Esophagus muscularis mucosa (tissue), 4 donors: ENCODE measurements around the gene LRFN5. TPM values are rescaled to one million over a fixed set of nuclear protein-coding genes. Genes with fewer than 3 reads are reported as not detected.

ENCODE experiments used
- small RNA-seq, 3 donors: library from RNA; depleted of rRNA; stranded (forward); fragments of <200 nt; gene quantifications; one replicate each; pipeline ENCODE3, GENCODE V24; 2016
- total RNA-seq, 4 donors: library from RNA; depleted of rRNA; stranded (reverse); fragments of >200 nt; gene quantifications; one replicate each; pipeline versions ENCODE4 v1.1.0 to v1.2.1, GENCODE V29; 2016

LRFN5 gene
- total RNA-seq, 4 donors from 2014 or later: 2.1 to 4.6 (median 3.3) TPM

Small RNA genes within 50 kb of the gene (small RNA-seq; reads per million reads assigned to genes)
- gene RF00322: 0 reads per million in 3 donors
